ENCODE measurements around the gene SERPINA1.
"Not testable (repeated sequence)": the region's sequence is repeated elsewhere in the genome, so short reads cannot be mapped to it uniquely, and the experiment has no call there.

Gene SERPINA1

GRCh38 chr14:94388384-94389103 is at the start of gene SERPINA1:
SERPINA1 (minus strand) TSS chr14:94388602; CDS start chr14:94383237, 5,365 bp downstream.
- in situ Hi-C loops (cut with MboI; ENCODE audit: low sequenced_read_pairs), result no loop called here

GRCh38 chr14:94428610-94429009 is 40.2 kb upstream of the SERPINA1 start:
- in situ Hi-C loops (cut with MboI; ENCODE audit: low sequenced_read_pairs), result no loop called here

GRCh38 chr14:94427016-94427613 is 38.7 kb upstream of the SERPINA1 start:
- in situ Hi-C loops (cut with MboI; ENCODE audit: low sequenced_read_pairs), result no loop called here

GRCh38 chr14:94426526-94426925 is 38.1 kb upstream of the SERPINA1 start:
- in situ Hi-C loops (cut with MboI; ENCODE audit: low sequenced_read_pairs), result no loop called here

- in situ Hi-C loops (cut with MboI; ENCODE audit: low sequenced_read_pairs), result no loop called here
These were observed 36.0 kb upstream of the SERPINA1 start for GRCh38 chr14:94424371-94424770.

GRCh38 chr14:94423453-94424056 is 35.2 kb upstream of the SERPINA1 start:
- in situ Hi-C loops (cut with MboI; ENCODE audit: low sequenced_read_pairs), result no loop called here

GRCh38 chr14:94421316-94421715 is 32.9 kb upstream of the SERPINA1 start:
- in situ Hi-C loops (cut with MboI; ENCODE audit: low sequenced_read_pairs), result no loop called here

GRCh38 chr14:94417497-94418205 is 29.2 kb upstream of the SERPINA1 start:
- in situ Hi-C loops (cut with MboI; ENCODE audit: low sequenced_read_pairs), result not testable (repeated sequence)

GRCh38 chr14:94412671-94413638 is 24.6 kb upstream of the SERPINA1 start:
- in situ Hi-C loops (cut with MboI; ENCODE audit: low sequenced_read_pairs), result no loop called here

- in situ Hi-C loops (cut with MboI; ENCODE audit: low sequenced_read_pairs), result no loop called here
These were observed 23.2 kb upstream of the SERPINA1 start for GRCh38 chr14:94411638-94412037.

GRCh38 chr14:94409430-94409829 is 21.0 kb upstream of the SERPINA1 start:
- in situ Hi-C loops (cut with MboI; ENCODE audit: low sequenced_read_pairs), result not testable (repeated sequence)

GRCh38 chr14:94408546-94409095 is 20.2 kb upstream of the SERPINA1 start:
- in situ Hi-C loops (cut with MboI; ENCODE audit: low sequenced_read_pairs), result no loop called here

GRCh38 chr14:94407906-94408305 is 19.5 kb upstream of the SERPINA1 start:
- in situ Hi-C loops (cut with MboI; ENCODE audit: low sequenced_read_pairs), result no loop called here

GRCh38 chr14:94406910-94407309 is 18.5 kb upstream of the SERPINA1 start:
- in situ Hi-C loops (cut with MboI; ENCODE audit: low sequenced_read_pairs), result no loop called here

- in situ Hi-C loops (cut with MboI; ENCODE audit: low sequenced_read_pairs), result no loop called here
These were observed 17.1 kb upstream of the SERPINA1 start for GRCh38 chr14:94405486-94405885.

- in situ Hi-C loops (cut with MboI; ENCODE audit: low sequenced_read_pairs), result no loop called here
These were observed 16.2 kb upstream of the SERPINA1 start for GRCh38 chr14:94404561-94404960.

GRCh38 chr14:94403312-94403932 is 15.0 kb upstream of the SERPINA1 start:
- in situ Hi-C loops (cut with MboI; ENCODE audit: low sequenced_read_pairs), result no loop called here

- in situ Hi-C loops (cut with MboI; ENCODE audit: low sequenced_read_pairs), result no loop called here
These were observed 12.7 kb upstream of the SERPINA1 start for GRCh38 chr14:94401083-94401482.

- in situ Hi-C loops (cut with MboI; ENCODE audit: low sequenced_read_pairs), result no loop called here
These were observed 12.0 kb upstream of the SERPINA1 start for GRCh38 chr14:94400422-94400841.

GRCh38 chr14:94398536-94398935 is 10.1 kb upstream of the SERPINA1 start:
- in situ Hi-C loops (cut with MboI; ENCODE audit: low sequenced_read_pairs), result no loop called here
